Adipose tissue (tissue), 3 donors: Measurements from ENCODE around the gene CLCF1. TPM values are rescaled to one million over a fixed set of nuclear protein-coding genes. Genes with fewer than 3 reads are reported as not detected.
A peak's percentile ranks its signal among the peaks of the same experiment; 100 is the strongest.

ENCODE experiments used
- H3K27ac ChIP-seq: one replicate; pipeline ENCODE4 v1.5.1; 2013; ENCODE audit warnings: low read depth, low read length
- WGBS, 3 donors: extraction: QIAGEN DNeasy Blood & Tissue Kit; methylation state at CpG; one replicate each; pipeline ENCODE4 v1.1.7; 2013; 5-methylcytosine and 5-hydroxymethylcytosine counted together
- polyA plus RNA-seq, 3 donors: library from polyadenylated mRNA; stranded (reverse); fragments of 200-250 nt; gene quantifications; one replicate each; pipeline ENCODE4 v1.2.3, GENCODE V29; 2013
- donor health status: healthy with polysubstance abuse.
- donor health status: Bipolar disorder and iron deficiency.
- donor health status: healthy.

The CLCF1 gene
- 10 to 100 TPM in 1 of 3 donors, 1 to 10 TPM in 2; 2.7 to 17.4 (median 9.9) TPM for polyA plus RNA-seq

DNA sequence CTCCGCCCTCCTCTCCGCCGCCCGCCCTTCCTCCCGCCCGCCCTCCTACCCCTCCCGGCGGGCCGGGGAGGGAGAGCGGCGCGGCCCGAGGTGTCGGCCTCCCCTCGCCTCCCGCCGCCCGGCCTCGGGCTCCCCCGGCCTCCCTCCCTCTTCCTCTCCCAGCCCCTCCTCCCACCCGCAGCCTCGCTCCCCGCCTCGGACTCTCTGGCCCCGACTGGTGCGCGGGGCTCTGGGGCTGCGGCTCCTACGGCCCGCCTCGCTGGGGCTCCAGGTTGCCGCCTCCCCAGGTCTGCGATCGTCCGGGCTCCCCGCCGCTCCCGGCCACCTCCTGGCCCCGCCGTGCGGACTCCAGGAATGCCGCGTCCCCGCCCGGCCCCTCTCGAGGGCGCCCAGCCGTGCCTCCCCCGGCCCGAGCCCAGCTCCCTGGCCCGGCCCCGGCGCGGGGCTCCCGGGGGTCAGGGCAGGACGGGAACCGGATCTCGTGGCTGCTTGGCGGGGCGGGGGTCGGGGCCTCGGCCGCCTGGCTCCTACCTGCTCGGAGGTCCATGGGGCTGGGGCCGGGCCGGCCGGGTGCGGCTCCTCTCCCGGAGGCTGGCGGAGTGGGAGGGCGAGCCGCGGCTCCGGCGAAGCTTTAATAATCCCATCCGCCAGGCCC lies at the start of gene CLCF1:
Gene CLCF1 (minus strand): TSS at position 606 of the 655 bp plus-strand sequence. CDS start 59 bp downstream, at position 547.
- peak within 1 kb of the TSS; percentile 83 for H3K27ac ChIP-seq
- 1% methylated on average over 48 to 70 of the region's 76 CpGs for WGBS, 3 donors

- 67 to 71% (median 70%) methylated on average over 6 of the region's 6 CpGs for whole genome bisulfite sequencing, 3 donors
- no peak overlapping the region for H3K27ac ChIP-seq
Observed at GRCh38 chr11:67422891-67423290, 49.5 kb upstream of the CLCF1 start.

DNA sequence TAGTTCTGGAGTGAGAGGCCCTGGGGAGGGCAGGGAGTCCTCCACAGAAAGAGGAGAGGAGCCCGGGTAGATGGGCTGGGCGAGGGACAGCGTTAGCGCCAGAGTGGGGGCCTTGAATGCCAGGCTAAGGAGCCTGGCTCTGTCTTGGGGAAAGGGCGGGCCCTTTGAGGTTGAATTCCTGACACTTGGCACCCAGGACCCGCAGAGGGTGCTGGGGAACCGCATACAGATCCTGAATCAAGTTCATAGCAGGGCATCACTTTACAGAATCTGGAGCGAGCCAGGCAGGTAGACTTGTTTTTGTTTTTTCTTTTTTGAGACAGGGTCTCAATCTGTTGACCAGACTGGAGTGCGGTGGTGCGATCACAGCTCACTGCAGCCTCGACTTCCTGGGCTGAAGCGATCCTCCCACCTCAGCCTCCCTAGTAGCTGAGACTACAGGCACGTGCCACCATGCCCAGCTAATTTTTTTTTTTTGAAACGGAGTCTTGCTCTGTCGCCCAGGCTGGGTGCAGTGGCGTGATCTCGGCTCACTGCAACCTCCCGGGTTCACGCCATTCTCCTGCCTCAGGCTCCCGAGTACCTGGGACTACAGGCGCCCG lies 48.1 kb upstream of the CLCF1 start:
- no peak overlapping the region for H3K27ac ChIP-seq
- WGBS, 3 donors = 74 to 80% (median 75%) methylated on average over 22 of the region's 22 CpGs

DNA sequence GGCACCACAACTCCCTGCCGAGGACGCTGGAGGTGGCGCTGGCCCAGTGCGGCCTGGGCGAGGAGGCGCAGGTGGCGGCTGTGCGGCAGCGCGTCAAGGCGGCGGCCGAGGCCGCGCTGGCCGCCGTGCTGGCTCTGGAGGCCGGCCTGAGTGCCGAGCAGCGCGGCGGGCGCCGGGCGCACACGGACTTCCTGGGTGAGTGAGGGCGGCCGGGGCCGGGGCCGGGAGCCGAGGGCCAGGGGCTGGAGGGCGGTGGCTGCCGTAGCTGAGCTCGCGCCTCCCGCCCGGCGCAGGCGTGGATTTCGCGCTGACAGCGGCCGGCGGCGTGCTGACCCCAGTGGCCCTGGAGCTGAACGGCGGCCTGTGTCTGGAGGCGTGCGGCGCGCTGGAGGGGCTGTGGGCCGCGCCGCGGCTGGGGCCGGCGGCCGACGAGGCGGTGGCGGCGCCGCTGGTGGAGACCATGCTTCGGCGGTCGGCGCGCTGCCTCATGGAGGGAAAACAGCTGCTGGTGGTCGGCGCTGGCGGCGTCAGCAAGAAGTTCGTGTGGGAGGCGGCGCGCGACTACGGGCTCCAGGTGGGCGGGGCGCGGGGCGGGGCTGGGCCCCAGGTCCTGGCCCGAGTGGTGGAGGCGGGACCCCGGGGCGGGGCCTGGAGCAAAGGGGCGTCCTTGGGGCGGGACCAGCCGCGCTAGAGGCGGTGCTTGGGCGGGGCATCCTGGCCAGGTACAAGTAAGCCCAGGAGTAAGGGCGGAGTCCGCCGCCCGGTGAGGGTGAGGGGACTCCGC lies 47.4 kb upstream of the CLCF1 start:
- peak overlapping the region; percentile 26 for H3K27ac ChIP-seq
- 1% methylated on average over 63 to 97 of the region's 97 CpGs for WGBS, 3 donors

DNA sequence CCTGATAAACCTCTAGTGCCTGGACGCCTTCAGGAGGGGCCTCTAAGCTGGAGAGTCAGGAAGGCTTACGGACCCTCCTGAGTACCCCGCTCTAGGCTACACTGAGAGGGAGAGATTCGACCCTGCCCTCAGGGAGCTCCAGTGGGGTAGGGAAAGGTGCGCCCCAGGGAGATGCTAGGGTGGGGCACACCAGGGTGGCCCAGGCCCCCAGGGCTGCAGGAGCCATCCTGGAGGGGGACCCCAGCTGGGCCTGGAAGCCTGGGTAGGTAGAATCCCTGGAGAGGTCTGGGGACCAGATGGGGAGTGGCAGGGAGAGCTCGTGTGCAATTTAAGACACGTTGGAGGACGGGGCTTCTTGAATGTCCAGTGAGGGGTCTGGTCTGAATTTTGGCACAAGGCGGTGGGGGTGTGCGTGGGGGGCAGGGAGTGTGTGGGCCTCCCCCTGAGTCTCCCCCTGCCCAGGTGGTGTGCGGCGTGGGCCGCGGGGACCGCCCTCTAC lies 46.8 kb upstream of the CLCF1 start:
- 33 to 39% (median 39%) methylated on average over 14 to 15 of the region's 15 CpGs for WGBS, 3 donors
- peak overlapping the region; percentile 26 for H3K27ac ChIP-seq

DNA sequence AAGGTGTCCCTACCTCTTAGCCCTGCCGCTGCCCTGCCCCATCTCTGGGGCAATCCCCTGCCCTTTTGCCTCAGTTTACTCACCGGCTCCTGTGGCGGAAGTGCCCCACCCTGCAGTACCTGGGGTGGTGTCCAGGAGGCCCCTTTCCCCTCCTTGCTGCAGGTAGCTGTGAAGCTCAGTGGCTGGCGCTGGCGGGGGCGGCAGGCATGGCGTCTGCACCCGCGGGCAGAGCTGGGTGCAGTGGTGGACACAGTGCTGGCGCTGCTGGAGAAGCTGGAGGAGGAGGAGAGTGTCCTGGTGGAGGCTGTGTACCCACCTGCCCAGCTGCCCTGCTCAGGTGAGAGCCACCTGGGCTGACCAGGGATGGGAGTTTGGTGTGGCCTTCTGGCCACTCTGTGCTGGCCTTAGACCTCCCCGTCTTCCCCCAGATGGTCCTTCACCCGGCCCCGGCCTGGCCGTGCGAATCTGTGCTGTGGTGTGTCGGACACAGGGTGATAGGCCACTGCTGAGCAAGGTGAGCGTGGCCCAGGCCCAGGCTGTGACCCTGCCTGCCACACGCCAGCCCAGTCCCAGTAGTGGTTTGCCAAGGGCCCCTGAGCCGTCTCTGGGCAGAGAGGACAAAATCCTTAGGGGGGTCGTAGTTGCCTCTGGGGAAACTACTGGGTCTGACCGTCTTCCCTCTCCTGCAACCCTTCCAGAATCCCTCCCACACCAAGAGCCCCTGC lies 46.1 kb upstream of the CLCF1 start:
- H3K27ac ChIP-seq = no peak overlapping the region
- WGBS, 3 donors = 87 to 90% (median 88%) methylated on average over 21 of the region's 21 CpGs

GRCh38 chr11:67418476-67419281 lies 45.3 kb upstream of the CLCF1 start:
- H3K27ac ChIP-seq = no peak overlapping the region
- WGBS, 3 donors = 48 to 57% (median 49%) methylated on average over 26 of the region's 26 CpGs

DNA sequence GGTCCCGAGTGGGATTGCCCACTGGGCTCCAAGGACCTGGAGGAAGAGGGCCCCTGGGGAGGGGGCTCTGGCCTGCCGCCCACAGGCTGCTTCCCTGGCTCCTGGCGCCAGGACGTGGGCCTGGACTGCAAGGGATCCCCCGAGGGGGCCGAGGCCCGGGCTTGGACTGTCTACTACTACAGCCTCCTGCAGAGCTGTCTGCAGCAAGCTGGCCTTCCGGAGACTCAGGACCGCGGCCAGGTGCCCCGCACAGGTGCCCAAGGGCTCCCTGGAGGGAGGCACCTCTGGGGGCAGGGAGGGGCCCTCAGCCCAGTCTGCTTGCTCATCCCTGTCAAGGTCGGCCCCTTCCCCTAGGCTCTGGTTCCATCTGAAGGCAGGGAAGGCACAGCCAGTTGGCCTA lies 44.0 kb upstream of the CLCF1 start:
- H3K27ac ChIP-seq = no peak overlapping the region

GRCh38 chr11:67416416-67417335 lies 43.3 kb upstream of the CLCF1 start:
- 47 to 59% (median 48%) methylated on average over 21 of the region's 21 CpGs for WGBS, 3 donors
- no peak overlapping the region for H3K27ac ChIP-seq

More for the DNA sequence above, 44.0 kb upstream of the CLCF1 start:
- WGBS, 3 donors = 70 to 86% (median 78%) methylated on average over 12 of the region's 12 CpGs

- 3 to 8% (median 6%) methylated on average over 37 to 67 of the region's 67 CpGs for WGBS, 3 donors
- no peak within 1 kb of the TSS for H3K27ac ChIP-seq
Observed at GRCh38 chr11:67415501-67416304, 42.3 kb upstream of the CLCF1 start, which contains the start of gene CARNS1. TSS of gene CARNS1 (plus strand) at chr11:67415678. CDS start at chr11:67416200, 522 bp downstream.

DNA sequence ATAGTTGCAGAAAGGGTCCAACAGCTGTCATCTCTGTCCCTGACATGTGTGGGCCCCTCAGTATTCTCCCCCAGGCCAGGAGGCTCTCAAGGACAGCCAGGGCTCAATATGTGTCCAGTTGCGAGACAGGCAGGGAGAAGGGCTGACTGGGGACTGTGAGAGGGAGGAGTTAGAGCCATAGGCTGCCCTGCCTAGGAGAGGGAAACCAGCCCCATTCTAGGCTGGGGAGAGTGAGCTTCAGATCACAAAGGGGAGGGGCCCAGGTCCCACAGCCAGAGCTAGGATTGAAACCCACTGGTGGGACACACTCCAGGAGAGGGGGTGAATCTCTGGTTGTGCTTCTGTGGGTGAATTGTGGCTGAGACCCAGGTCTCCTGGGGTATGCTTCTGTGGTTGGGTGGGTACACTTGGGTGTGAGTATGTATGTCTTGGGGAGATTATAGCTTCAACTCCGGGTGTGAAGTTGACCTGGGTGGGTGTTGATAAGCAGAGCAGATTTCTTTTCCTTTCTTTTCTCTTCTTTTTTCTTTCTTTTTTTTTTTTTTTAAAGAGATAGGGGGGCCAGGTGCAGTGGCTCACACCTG lies 40.0 kb upstream of the CLCF1 start:
- whole genome bisulfite sequencing, 3 donors = 28 to 75% (median 73%) methylated on average over 2 of the region's 2 CpGs
- H3K27ac ChIP-seq = no peak overlapping the region

GRCh38 chr11:67412495-67413179 lies 39.2 kb upstream of the CLCF1 start:
- no peak overlapping the region for H3K27ac ChIP-seq
- WGBS, 3 donors = 47 to 74% (median 74%) methylated on average over 9 of the region's 9 CpGs

DNA sequence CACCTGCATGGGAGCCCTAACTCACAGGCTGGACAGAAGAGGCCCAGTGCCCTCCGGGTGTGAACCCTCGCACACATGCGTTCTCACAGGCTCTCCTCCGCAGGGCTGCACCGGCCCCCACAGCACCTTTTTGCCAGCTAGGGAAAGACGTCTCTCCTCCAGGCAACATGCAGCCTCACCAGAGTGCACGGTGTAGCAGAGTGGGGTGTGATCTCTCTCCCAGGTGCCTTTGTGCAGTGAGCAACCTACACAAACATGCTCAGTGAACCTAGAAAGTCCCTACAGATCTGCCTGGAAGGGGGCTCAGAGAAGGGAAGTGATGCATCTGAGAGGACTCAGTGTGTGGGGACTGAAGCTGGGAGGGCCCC lies 38.4 kb upstream of the CLCF1 start:
- H3K27ac ChIP-seq = no peak overlapping the region
- WGBS, 3 donors = 51 to 73% (median 63%) methylated on average over 7 of the region's 7 CpGs

DNA sequence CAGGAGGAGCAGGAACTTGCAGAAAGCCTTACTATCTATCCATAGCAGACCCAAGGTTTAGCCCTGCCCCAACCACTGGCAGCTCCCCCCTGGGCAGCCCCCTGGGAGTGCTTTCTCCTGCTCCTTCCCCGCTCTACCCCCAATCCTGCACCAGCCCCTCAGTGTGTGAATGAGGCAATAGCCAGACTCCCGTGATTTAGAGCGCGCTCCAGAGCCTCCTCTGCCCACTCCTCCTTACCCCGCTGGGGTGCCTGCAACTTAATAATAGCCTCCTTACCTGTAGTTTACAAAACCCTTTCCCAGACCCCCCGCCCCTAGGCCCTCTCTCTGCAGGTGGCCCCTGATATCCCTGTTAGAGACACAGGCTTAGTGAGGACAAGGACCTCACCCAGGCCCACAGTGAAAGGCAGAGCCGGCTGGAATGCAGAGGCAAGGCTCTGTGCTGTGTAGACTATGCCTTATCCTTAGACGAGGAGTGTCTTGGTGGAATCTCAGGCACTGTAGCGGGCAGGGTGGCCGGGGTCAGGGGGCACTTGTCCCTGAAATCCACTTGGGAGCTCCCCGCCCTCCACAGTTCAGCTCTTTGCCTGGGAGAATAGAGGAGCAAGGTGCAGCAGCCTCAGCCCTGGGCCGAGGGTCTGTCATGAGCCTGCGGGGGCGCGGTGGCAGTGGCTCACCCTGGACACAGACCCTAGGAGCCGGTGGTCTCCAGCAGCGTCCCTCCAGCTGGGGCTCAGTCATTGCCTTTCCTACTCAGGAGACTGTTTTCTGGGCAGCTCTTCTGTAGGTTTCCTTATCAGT lies 37.8 kb upstream of the CLCF1 start:
- no peak overlapping the region for H3K27ac ChIP-seq
- WGBS, 3 donors = 66 to 81% (median 74%) methylated on average over 17 of the region's 17 CpGs
